HG03108 (cell line): Measurements from ENCODE around the gene GALE.
"Not testable (repeated sequence)": the region's sequence is repeated elsewhere in the genome, so short reads cannot be mapped to it uniquely, and the experiment has no call there.

Experiments
- ATAC-seq: cut with Tn5 transposase; IDR thresholded peaks from one replicate; pipeline ENCODE4 v1.9.1; 2021; ENCODE audit warnings: moderate library complexity; ENCODE audit not compliant: unreplicated experiment

The GALE gene

GRCh38 chr1:23793018-23793781 lies 7.4 kb downstream of the GALE start:
- no peak for ATAC-seq

- ATAC-seq = no peak
Observed at GRCh38 chr1:23792151-23792945, 8.2 kb downstream of the GALE start.

- no peak for ATAC-seq
Observed at GRCh38 chr1:23791516-23792047, 9.0 kb downstream of the GALE start.

GRCh38 chr1:23790696-23791515 lies 9.6 kb downstream of the GALE start, which contains the start of gene LYPLA2:
TSS of gene LYPLA2 (plus strand) at chr1:23791145. CDS start at chr1:23792683, 1,538 bp downstream.
- ATAC-seq = peak; percentile 64

GRCh38 chr1:23788695-23789094 lies 11.9 kb downstream of the GALE start:
- ATAC-seq = no peak

GRCh38 chr1:23787701-23788100 lies 12.9 kb downstream of the GALE start:
- no peak for ATAC-seq

- no peak for ATAC-seq
Observed at GRCh38 chr1:23784846-23785245, 15.7 kb downstream of the GALE start.

GRCh38 chr1:23783141-23783540 lies 17.4 kb downstream of the GALE start:
- ATAC-seq = not testable (repeated sequence)

GRCh38 chr1:23779826-23780371 lies 20.7 kb downstream of the GALE start:
- ATAC-seq = no peak

GRCh38 chr1:23777979-23778814 lies 22.4 kb downstream of the GALE start, which contains the start of gene PITHD1:
TSS of gene PITHD1 (plus strand) at chr1:23778418. CDS start at chr1:23778516, 98 bp downstream.
- peak; percentile 65 for ATAC-seq

GRCh38 chr1:23776217-23776616 lies 24.3 kb downstream of the GALE start:
- ATAC-seq = no peak

- no peak for ATAC-seq
Observed at GRCh38 chr1:23774174-23774880, 26.2 kb downstream of the GALE start.

- no peak for ATAC-seq
Observed at GRCh38 chr1:23772854-23773242, 27.7 kb downstream of the GALE start.

- ATAC-seq = peak; percentile 50
Observed at GRCh38 chr1:23772049-23772853, 28.3 kb downstream of the GALE start.

- no peak for ATAC-seq
Observed at GRCh38 chr1:23768733-23769132, 31.8 kb downstream of the GALE start.

- no peak for ATAC-seq
Observed at GRCh38 chr1:23763041-23763577, 37.4 kb downstream of the GALE start.

GRCh38 chr1:23759277-23759676 lies 41.3 kb downstream of the GALE start:
- no peak for ATAC-seq

GRCh38 chr1:23757812-23758211 lies 42.7 kb downstream of the GALE start:
- ATAC-seq = no peak
